Stimulated activated CD4-positive, alpha-beta T cell treated with anti-CD3 and anti-CD28 coated beads, Interleukin-15, amount 100 ng/mL, for 1 hour (primary cell): Measurements from ENCODE around the gene MT1G.
A peak's percentile ranks its signal among the peaks of the same experiment; 100 is the strongest.
"Not testable (repeated sequence)": the region's sequence is repeated elsewhere in the genome, so short reads cannot be mapped to it uniquely, and the experiment has no call there.

Experiments used
- DNase-seq, 2 donors: peaks; one replicate each; pipeline ENCODE4 v3.0.0-alpha.2; 2020; ENCODE audit warnings: low read depth in 1 of 2, low spot score in 1 of 2

MT1G gene

GRCh38 chr16:56684926-56685590, 17.2 kb upstream of the MT1G start:
- DNase-seq: no peak

- no peak for DNase-seq
Measured at GRCh38 chr16:56684256-56684925, 16.5 kb upstream of the MT1G start.

GRCh38 chr16:56683424-56684172, 15.7 kb upstream of the MT1G start:
- DNase-seq: no peak

- DNase-seq: no peak
Measured at GRCh38 chr16:56682703-56683397, 15.0 kb upstream of the MT1G start.

GRCh38 chr16:56681939-56682702, 14.3 kb upstream of the MT1G start, which contains the start of gene MT1X:
Gene MT1X (plus strand): TSS chr16:56682470. CDS start chr16:56682541, 71 bp downstream.
- peak; percentile 72 to 91 for DNase-seq

GRCh38 chr16:56679818-56680217, 12.0 kb upstream of the MT1G start:
- no peak for DNase-seq

- no peak for DNase-seq
Measured at GRCh38 chr16:56679078-56679730, 11.3 kb upstream of the MT1G start.

- no peak for DNase-seq
Measured at GRCh38 chr16:56677474-56677873, 9.6 kb upstream of the MT1G start.

GRCh38 chr16:56675685-56676210, 7.9 kb upstream of the MT1G start:
- DNase-seq: peak in 1 of 2 donors; percentile 46

- DNase-seq: not testable (repeated sequence)
Measured at GRCh38 chr16:56674570-56674969, 6.7 kb upstream of the MT1G start.

- DNase-seq: no peak
Measured at GRCh38 chr16:56673921-56674320, 6.1 kb upstream of the MT1G start.

- no peak for DNase-seq
Measured at GRCh38 chr16:56672761-56673536, 5.1 kb upstream of the MT1G start.

- not testable (repeated sequence) for DNase-seq
Measured at GRCh38 chr16:56672171-56672570, 4.3 kb upstream of the MT1G start.

- DNase-seq: not testable (repeated sequence)
Measured at GRCh38 chr16:56671691-56672090, 3.8 kb upstream of the MT1G start.

GRCh38 chr16:56670620-56670934, 2.7 kb upstream of the MT1G start:
- DNase-seq: no peak

GRCh38 chr16:56669840-56670619, 2.2 kb upstream of the MT1G start:
- no peak for DNase-seq

- no peak for DNase-seq
Measured at GRCh38 chr16:56669005-56669839, 1.4 kb upstream of the MT1G start, which contains the start of gene MT1H. Gene MT1H (plus strand): TSS chr16:56669814. CDS start chr16:56669885, 71 bp downstream.
